PFSK-1 (cell line): Measurements from ENCODE around the gene GPR179.

Experiments
- POLR2AphosphoS5 ChIP-seq: IDR thresholded peaks from 2 replicates; pipeline ENCODE4 v1.6.1; 2012; ENCODE audit warnings: low read depth, mild to moderate bottlenecking, control low read depth, low read length, moderate library complexity
- TAF1 ChIP-seq: IDR thresholded peaks from 2 replicates; pipeline ENCODE4 v1.6.1; 2012; ENCODE audit warnings: low read length, control low read depth, borderline replicate concordance; ENCODE audit not compliant: insufficient read depth

DNA sequence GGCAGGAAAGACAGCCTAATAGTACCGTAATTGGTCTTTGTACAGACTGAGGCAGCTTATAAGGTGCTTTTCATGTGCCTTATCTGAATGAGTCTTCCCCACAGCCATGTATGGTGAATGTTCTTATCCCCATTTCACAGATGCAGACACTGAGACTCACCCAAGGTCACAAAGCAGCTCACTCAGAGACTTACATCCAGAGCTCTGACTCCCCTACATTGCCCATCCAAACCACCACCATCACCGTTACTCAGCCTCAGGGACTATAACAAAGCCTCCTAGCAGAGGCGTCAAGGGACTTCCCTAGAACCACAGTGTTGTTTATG lies 627 bp upstream of the GPR179 start:
- TF ChIP-seq TAF1: no peak
- TF ChIP-seq POLR2AphosphoS5: no peak
